Putamen (tissue), 1 donor: ENCODE measurements around the gene CELF5.
A peak's percentile ranks its signal among the peaks of the same experiment; 100 is the strongest.

ENCODE experiments used
- DNase-seq: peaks from one replicate; pipeline ENCODE4 v3.0.0-alpha.2; 2016; ENCODE audit warnings: low spot score

CELF5 gene

DNA sequence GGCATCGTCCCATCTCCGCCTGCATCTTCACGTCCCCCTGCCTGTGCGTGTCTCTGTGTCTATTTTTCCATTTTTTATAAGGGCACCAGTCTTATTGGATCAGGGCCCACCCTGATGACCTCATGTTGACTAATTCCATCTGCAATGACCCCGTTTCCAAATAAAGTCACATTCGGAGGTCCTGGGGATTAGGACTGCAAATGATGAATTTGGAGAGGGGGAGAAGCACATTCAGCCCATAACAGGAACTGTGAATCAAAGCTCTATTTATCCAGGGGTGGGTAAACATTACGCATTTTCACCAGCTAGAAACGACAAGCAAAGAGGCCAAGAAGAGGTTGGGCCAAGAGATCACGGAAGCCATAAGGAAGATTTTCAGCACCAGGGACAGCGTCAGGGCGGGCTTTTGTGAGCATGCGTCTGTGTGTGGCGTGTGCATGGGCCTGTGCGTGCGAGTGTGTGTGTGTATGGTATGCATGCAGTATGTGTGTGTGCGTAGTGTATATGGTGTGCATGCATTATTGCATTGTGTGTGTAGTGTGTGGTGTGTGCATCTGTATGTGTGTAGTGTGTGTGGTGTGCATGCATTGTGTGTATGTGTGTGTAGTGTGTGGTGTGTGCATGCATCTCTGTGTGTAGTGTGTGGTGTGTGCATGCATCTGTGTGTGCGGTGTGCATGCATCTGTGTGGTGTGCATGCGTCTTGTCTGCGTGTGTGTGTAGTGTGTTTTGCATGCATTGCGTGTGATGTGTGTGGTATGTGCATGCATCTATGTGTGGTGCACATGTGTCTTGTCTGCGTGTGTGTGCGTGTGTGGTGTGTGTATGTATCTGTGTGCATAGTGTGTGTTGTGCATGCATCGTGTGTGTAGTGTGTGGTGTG is 19.6 kb downstream of the CELF5 start:
- DNase-seq: no peak

GRCh38 chr19:3245050-3245449 is 20.6 kb downstream of the CELF5 start:
- no peak for DNase-seq

DNA sequence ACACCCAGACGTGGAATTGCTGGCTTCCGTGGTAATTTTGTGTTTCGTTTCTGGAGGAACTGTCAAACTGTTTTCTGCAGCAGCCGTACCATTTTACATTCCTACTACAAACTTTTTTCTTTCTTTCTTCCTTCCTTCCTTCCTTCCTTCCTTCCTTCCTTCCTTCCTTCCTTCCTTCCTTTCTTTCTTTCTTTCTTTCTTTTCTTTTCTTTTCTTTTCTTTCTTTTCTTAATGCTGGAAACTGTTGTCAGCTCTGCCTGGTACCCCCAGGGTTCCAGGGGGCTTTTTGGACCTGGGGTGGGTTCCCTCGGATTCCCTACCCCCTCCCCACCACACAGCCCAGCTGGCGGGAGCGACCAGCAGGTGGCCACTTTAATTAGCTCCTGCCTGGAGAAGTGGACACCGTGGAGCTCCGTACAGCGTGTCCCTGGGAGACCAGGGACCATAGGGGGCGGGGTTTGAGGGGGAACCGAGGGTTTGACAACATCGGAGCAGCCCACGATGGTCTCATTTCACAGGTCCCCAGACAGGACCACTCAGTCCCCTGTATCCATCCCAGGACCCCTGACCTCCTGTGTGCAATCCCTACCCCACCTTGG is 24.4 kb downstream of the CELF5 start:
- no peak for DNase-seq

- DNase-seq: no peak
These were observed 24.9 kb downstream of the CELF5 start for GRCh38 chr19:3249408-3249807.

GRCh38 chr19:3250675-3251074 is 26.2 kb downstream of the CELF5 start:
- DNase-seq: no peak

DNA sequence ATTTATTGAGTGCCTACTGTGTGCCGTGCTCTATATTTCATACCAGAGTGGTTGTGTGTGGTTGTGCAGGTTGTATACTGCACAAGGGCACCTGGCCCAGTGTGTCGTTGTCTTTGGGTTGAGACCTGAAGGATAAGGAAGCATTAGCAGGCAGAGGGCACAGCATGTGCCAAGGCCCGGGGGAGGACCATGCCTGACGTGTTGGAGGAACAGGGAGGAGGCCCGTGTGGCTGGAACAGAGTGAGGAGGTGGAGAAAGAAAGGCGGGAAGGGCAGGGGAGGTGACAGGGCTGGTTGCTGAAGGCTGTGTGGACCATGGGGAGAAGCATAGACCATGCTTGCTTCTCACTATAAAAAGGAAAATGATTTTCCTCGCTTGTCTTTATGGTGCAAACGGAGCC is 26.8 kb downstream of the CELF5 start:
- DNase-seq: no peak

DNA sequence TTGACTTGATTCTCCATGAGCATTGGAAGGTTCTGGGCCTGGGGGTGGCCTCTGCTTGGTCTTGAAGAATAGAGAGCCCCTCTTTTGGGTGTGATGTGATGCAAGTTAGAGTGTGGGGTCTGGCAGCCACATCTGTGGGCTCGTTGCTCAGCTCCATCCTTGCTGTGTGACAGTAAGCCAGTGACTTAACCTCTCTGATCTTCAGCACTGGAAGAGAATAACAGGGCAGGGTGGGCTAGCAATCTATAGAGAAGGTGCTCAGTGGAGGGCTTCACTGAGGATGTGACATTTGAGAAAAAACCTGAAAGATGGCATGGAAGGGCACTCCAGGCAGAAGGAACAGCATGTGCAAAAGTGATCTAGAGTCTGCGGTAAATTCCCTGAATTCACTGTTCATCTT is 28.2 kb downstream of the CELF5 start:
- no peak for DNase-seq

GRCh38 chr19:3253270-3253669 is 28.8 kb downstream of the CELF5 start:
- DNase-seq: no peak

DNA sequence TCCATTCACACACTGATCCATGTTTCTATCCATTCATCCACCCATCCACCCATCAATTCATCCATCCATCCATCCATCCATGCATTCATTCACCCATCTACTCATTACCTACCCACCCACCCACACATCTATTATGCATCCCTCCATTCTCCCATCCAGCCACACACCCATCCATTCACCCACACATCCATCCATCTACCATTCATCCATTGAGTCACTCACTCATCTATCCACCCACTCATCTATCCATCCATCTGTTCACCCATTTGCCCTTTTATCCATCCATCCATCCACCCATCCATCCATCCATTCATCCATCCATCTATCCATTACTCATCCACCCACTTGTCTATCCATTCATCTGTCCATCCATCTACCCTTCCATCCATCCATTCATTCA is 30.1 kb downstream of the CELF5 start:
- DNase-seq: no peak

DNA sequence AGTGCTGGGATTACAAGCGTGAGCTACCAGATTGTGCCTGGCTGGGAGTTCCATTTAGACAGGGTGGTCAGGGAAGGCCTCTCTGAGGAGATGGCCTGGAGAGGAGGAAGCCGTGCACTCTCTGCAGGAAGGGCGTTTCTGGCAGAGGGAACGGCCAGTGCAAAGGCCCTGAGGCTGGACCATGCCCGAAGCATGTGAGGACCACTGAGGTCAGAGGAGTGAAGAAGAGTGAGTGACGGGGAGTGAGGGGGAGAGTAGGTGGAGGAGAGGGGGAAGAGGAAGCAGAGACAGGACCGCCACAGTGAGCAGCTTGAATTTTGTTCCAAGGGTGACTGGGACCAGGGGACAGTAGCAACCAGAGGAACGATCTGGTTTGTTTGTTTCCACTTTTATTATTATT is 32.6 kb downstream of the CELF5 start:
- DNase-seq: no peak

DNA sequence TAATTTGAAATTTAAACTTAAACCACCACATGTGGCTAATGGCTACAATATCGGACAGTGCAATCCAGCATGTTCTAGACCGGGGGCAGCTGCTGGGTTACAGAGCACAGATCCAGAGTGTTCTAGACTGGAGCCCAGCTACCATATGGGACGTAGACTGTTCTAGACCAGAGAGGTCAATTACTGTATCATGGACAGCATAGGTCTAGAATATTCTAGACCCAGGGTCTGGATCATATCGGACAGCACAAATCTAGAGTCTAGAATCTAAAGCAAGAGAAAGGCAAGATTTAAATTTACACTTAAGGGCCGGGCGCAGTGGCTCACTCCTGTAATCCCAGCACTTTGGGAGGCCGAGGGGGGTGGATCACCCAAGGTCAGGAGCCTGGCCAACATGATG is 37.9 kb downstream of the CELF5 start:
- DNase-seq: no peak

- no peak for DNase-seq
These were observed 39.4 kb downstream of the CELF5 start for GRCh38 chr19:3263866-3264265.

GRCh38 chr19:3265432-3265831 is 41.0 kb downstream of the CELF5 start:
- no peak for DNase-seq

- DNase-seq: no peak
These were observed 41.7 kb downstream of the CELF5 start for GRCh38 chr19:3266092-3266693.

GRCh38 chr19:3266792-3267514 is 42.5 kb downstream of the CELF5 start:
- DNase-seq: peak; percentile 53

GRCh38 chr19:3268326-3268725 is 43.9 kb downstream of the CELF5 start:
- DNase-seq: no peak

GRCh38 chr19:3268763-3269162 is 44.3 kb downstream of the CELF5 start:
- no peak for DNase-seq

DNA sequence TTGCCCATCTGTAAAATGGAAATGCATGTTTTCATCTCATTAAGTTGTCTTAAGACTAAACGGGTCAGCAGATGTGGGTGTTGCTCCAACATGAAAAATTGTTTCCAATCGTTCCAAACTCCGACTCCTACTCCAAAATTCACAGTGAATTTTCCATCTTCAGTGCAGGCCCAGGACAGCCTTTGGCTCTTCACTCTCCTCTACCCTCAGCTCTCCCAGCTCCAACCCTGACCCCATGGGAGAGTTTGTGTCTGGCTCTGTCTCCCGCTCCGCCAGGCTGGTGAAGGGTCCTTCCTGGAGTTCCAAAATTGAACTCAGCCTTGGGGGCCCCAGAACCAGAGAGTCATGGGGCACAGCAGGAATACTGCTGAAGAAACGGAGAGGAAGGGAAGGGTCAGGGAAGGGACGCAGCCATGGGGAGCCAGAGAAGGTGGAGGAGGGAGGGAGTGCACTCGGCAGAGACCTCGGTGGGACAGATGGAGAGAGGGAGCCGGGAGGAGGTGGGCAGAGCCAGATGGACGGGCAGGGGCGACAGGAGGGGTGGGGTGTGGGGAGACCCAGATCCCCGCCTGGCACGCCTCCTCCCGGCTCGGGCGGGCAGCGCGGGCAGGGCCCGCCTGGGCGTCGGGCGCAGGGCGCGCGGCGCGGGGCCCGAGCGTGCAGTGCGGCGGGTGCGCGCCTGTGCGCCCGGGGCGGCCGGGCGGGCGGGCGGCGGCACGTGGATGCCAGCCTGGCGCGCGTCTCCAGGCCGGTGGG is 45.6 kb downstream of the CELF5 start:
- DNase-seq: no peak

- DNase-seq: peak; percentile 85
These were observed 46.4 kb downstream of the CELF5 start for GRCh38 chr19:3270902-3271301.

DNA sequence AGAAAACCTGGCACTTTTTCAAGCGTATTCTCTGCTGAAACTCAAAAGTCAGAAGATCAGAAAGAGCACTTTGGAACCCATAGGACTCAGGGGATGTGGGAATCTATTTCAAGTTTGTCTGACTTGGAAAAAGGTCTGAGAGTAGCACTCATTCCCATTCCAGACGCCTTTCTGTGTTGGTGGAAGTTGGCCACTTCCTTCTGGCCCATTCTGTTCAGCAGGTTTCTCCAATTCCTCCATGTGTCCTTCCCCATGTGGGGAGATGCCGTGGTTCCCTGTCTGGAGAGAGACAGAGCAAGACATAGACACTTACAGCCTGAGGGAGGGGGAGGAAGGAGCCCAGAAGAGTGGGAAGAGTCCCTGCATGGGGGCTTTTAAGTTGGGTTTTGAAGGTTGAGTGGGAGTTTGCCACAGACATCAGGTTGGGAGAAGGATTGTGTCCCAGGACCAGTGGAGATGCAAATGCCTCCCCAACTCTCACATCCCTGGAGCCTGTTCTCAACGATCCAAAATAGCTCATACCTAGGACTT is 48.0 kb downstream of the CELF5 start:
- DNase-seq: no peak

DNA sequence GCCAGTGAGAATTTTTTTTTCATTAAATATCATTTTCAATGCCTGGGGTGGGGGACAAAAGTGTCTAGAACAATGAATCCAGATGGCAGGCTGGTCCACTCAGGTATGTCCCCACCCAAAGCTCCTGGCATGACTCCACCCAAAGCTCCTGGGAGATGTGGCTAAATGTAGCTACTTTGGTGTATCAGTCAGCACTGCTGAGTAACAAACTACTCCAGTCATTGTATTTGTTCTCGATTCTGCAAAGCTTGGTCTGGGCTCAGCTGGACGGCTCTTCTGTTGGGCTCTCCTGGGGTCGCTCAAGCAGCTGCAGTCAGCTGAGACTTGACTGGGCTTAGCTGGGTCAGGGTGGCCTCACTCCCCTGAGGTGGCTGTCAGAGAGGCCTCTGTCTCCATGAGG is 48.5 kb downstream of the CELF5 start:
- no peak for DNase-seq
